Tibial artery (tissue), 4 donors: ENCODE measurements around the gene AVL9.

ENCODE experiments used
- DNase-seq, 2 donors: peaks; one replicate each; pipeline ENCODE4 v3.0.0-alpha.2; 2019
- H3K27ac ChIP-seq, 2 donors: fragments of 200-600 bp; sonication (generic) in 1 of 2; 1 replicate in 1 of 2; 2 replicates in 1 of 2; pipeline ENCODE4 v1.5.1; 2018 to 2019; ENCODE audit warnings: mild to moderate bottlenecking in 1 of 2
- H3K27me3 ChIP-seq, 2 donors: fragments of 200-600 bp; sonication (generic) in 1 of 2; one replicate each; pipeline versions ENCODE4 v1.5.1 to v1.6.0; 2016 to 2019
- H3K36me3 ChIP-seq, 3 donors: fragments of 200-600 bp; sonication (generic) in 2 of 3; one replicate each; pipeline ENCODE4 v1.5.1; 2016 to 2019; ENCODE audit warnings: mild to moderate bottlenecking in 2 of 3
- H3K4me1 ChIP-seq, 4 donors: fragments of 200-600 bp; sonication (generic) in 2 of 4; 1 replicate in 3 of 4; 2 replicates in 1 of 4; pipeline ENCODE4 v1.5.1; 2016 to 2019
- H3K4me3 ChIP-seq, 2 donors: fragments of 200-600 bp; sonication (generic) in 1 of 2; 1 replicate in 1 of 2; 2 replicates in 1 of 2; pipeline ENCODE4 v1.5.1; 2018 to 2019; ENCODE audit warnings: mild to moderate bottlenecking in 2 of 2
- H3K9me3 ChIP-seq, 3 donors: fragments of 200-600 bp; sonication (generic) in 1 of 3; one replicate each; pipeline ENCODE4 v1.5.1; 2016 to 2019
- intact Hi-C: fragments of 100-400 bp; cut with DNase I; formaldehyde crosslinking; loops from one replicate; pipeline ENCODE4 v1.15.0; 2023; ENCODE audit warnings: low total_unique reads
- TF ChIP-seq, protein P1 (sequence below), 2 experiments: fragments of 200-600 bp in 1 of 2; fragments of 450-650 bp in 1 of 2; IDR thresholded peaks; one replicate each; pipeline ENCODE4 v1.5.1; 2017 to 2019; ENCODE audit warnings: antibody characterized with exemption in 2 of 2, mild to moderate bottlenecking in 1 of 2, moderate library complexity in 1 of 2

AVL9 gene

DNA sequence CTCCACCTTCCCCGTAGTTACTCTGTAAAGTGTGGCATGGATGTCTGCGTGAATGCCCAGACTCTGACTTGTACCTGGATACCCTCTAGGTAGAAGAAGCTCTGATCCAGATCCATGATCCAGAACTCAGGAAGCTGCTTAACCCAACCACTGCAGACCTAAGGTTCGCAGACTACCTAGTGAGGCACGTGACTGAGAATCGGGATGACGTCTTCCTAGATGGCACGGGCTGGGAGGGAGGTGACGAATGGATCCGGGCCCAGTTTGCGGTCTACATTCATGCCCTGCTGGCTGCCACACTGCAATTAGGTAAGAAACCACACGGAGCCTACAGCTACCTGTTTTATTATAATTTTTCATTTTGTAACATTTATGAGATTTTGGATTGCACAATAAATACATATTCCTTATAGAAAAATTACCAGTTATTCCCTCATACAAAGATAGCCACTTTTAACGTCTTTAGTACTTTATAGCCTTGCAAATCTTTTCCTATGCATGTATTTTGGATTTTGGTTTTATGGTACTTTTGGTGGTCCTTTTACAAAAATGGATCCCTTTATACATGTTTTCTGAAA is 77.9 kb downstream of the AVL9 start:
- H3K4me3 ChIP-seq, result no peak overlapping the region
- intact Hi-C loops, result no loop called here
- DNase-seq, result no peak
- no peaks in the 10 kb centered on the region for H3K9me3 ChIP-seq
- no peaks in the 10 kb centered on the region for H3K27me3 ChIP-seq
- peaks cover 47 to 82% (median 57%) of the 10 kb centered on the region in 3 donors for H3K36me3 ChIP-seq
- H3K4me1 ChIP-seq, result no peaks in the 10 kb centered on the region
- H3K27ac ChIP-seq, result no peak overlapping the region
- TF ChIP-seq, protein P1, sequence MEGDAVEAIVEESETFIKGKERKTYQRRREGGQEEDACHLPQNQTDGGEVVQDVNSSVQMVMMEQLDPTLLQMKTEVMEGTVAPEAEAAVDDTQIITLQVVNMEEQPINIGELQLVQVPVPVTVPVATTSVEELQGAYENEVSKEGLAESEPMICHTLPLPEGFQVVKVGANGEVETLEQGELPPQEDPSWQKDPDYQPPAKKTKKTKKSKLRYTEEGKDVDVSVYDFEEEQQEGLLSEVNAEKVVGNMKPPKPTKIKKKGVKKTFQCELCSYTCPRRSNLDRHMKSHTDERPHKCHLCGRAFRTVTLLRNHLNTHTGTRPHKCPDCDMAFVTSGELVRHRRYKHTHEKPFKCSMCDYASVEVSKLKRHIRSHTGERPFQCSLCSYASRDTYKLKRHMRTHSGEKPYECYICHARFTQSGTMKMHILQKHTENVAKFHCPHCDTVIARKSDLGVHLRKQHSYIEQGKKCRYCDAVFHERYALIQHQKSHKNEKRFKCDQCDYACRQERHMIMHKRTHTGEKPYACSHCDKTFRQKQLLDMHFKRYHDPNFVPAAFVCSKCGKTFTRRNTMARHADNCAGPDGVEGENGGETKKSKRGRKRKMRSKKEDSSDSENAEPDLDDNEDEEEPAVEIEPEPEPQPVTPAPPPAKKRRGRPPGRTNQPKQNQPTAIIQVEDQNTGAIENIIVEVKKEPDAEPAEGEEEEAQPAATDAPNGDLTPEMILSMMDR (IDR thresholded peaks at IDR 0.05), result no peak

DNA sequence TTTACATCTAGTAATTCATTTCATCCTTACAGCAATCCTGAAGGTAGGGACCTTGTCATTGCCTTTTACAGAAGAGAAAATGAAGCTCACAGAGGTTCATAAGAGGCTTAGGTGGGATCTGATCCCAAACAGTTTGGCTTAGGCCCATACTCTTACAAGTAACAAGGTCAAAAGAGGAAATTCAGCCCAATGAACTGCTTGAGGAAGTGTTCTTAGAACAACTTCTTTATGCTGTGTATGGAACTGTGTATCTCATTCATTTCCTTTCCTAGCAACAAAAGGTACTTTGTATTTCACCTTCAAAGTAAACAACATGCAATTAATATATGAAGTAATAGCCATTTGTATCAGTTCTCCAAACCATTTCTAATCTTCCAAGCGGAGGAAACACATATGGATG is 79.3 kb downstream of the AVL9 start:
- Histone ChIP-seq H3K9me3 (no peaks in the 10 kb centered on the region), H3K27ac (no peak overlapping the region), H3K27me3 (no peaks in the 10 kb centered on the region), H3K36me3 (peaks cover 47 to 89% (median 62%) of the 10 kb centered on the region in 3 donors), H3K4me3 (no peak overlapping the region), H3K4me1 (no peaks in the 10 kb centered on the region)
- intact Hi-C loops, result no loop called here
- TF ChIP-seq, protein P1 (IDR thresholded peaks at IDR 0.05), result no peak
- DNase-seq, result no peak

DNA sequence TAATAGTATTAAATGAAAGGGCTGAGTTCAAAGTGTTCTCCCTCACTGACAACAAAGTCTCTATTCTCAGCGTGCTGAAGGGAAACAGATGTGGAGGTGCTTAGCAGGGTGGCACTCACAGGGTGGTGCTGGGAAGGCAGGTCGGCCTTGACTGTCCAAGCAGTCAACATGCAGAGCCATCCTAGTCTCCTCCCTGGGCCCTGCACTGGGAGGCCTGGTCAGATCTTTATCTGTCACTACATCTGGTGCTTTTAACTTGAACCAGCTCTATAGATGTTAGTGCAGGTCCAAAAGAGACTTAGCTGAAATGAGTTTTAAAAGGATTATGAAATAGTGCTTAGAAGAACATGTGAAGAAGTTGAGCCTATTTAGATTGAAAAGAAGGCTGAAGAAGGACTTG is 82.1 kb downstream of the AVL9 start:
- Histone ChIP-seq H3K36me3 (peaks cover 74 to 91% (median 85%) of the 10 kb centered on the region in 3 donors), H3K9me3 (no peaks in the 10 kb centered on the region), H3K4me1 (no peaks in the 10 kb centered on the region), H3K27ac (no peak overlapping the region), H3K27me3 (no peaks in the 10 kb centered on the region), H3K4me3 (no peak overlapping the region)
- no peak for DNase-seq
- intact Hi-C loops, result loop anchor here (1.0 kb wide), 1 partner anchor 40 kb away; no protein-coding TSS in a partner anchor
- TF ChIP-seq, protein P1 (IDR thresholded peaks at IDR 0.05), result no peak

DNA sequence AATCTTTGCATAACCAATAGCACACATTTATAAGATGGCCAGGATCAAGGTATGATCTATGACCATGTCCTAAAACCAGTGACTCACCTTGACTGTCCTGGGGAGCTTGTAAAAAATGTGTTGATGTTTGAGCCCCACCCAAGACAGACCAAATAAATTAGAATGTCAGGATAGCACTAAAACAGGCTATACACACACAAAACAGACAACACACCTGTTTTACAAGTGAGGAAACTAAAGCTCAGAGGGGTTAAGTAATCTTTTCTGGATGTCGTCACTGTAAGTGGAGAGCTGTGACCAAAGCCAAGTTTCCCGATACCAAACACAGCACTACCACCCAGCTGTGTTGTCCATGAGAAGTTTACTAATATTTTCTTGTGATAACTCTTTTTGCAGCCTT is 84.5 kb downstream of the AVL9 start:
- H3K27me3 ChIP-seq, result no peaks in the 10 kb centered on the region
- peaks cover 72 to 91% (median 89%) of the 10 kb centered on the region in 3 donors for H3K36me3 ChIP-seq
- TF ChIP-seq, protein P1 (IDR thresholded peaks at IDR 0.05), result no peak
- no peak overlapping the region for H3K27ac ChIP-seq
- no peaks in the 10 kb centered on the region for H3K4me1 ChIP-seq
- no peak for DNase-seq
- intact Hi-C loops, result no loop called here
- no peaks in the 10 kb centered on the region for H3K9me3 ChIP-seq
- H3K4me3 ChIP-seq, result no peak overlapping the region

DNA sequence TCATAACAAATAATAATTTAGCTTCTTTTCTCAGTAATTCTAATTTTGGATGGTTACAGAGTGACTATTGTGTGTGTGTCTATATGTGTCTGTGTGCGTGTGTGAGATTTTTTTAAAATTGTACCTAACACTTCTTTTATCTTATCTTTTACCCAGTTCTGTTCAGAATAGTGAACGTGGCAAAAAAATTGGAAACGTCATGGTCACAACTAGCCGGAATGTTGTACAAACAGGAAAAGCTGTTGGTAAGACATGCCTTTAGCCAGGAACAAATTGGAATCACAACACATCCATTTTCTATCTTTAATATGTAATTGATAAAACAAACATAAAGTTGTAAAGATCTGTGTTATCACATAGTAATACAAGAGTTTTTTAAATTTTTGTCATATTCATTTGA is 85.4 kb downstream of the AVL9 start:
- H3K4me3 ChIP-seq, result no peak overlapping the region
- peaks cover 64 to 94% (median 89%) of the 10 kb centered on the region in 3 donors for H3K36me3 ChIP-seq
- DNase-seq, result no peak
- intact Hi-C loops, result no loop called here
- no peaks in the 10 kb centered on the region for H3K4me1 ChIP-seq
- TF ChIP-seq, protein P1 (IDR thresholded peaks at IDR 0.05), result no peak
- H3K9me3 ChIP-seq, result no peaks in the 10 kb centered on the region
- H3K27me3 ChIP-seq, result no peaks in the 10 kb centered on the region
- H3K27ac ChIP-seq, result no peak overlapping the region

DNA sequence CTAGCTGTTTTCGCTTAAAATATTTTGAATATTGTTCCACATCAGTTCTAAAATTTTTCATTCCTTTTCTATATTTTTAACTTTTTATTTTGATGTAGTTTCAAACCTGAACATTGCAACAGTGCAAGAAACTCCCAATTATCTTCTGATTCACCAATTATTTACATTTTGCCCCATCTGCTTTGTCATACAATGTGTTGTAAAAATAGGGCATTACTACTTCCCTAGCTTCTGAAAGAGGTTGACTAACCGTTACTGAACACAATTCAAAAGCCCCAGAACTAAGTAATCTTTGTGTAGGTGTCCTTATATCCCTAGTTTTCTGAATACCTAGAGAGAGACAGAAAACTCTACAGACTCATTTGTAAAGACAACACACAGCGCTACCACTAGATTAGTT is 86.7 kb downstream of the AVL9 start:
- no peaks in the 10 kb centered on the region for H3K9me3 ChIP-seq
- peaks cover 58 to 92% (median 78%) of the 10 kb centered on the region in 3 donors for H3K36me3 ChIP-seq
- no peak overlapping the region for H3K4me3 ChIP-seq
- H3K27ac ChIP-seq, result no peak overlapping the region
- no peaks in the 10 kb centered on the region for H3K27me3 ChIP-seq
- DNase-seq, result no peak
- intact Hi-C loops, result no loop called here
- peaks cover 0 to 9% (median 1%) of the 10 kb centered on the region in 4 donors for H3K4me1 ChIP-seq
- TF ChIP-seq, protein P1 (IDR thresholded peaks at IDR 0.05), result no peak
